Glutamatergic neuron (in vitro differentiated cells): ENCODE measurements around the gene PDPR. TPM values are rescaled to one million over a fixed set of nuclear protein-coding genes. Genes with fewer than 3 reads are reported as not detected.
"Not testable (repeated sequence)": the region's sequence is repeated elsewhere in the genome, so short reads cannot be mapped to it uniquely, and the experiment has no call there.

Experiments
- DNase-seq: peaks from one replicate; pipeline ENCODE4 v3.0.0; 2022
- H3K27ac Mint-ChIP-seq: one replicate; pipeline ENCODE4 v1.8.0; 2020; ENCODE audit warnings: mild to moderate bottlenecking, mixed read lengths, inconsistent platforms; ENCODE audit not compliant: unreplicated experiment
- H3K27me3 Mint-ChIP-seq: one replicate; pipeline ENCODE4 v1.8.0; 2020; ENCODE audit warnings: mild to moderate bottlenecking, moderate library complexity, mixed read lengths, inconsistent platforms; ENCODE audit not compliant: unreplicated experiment
- H3K36me3 Mint-ChIP-seq: one replicate; pipeline ENCODE4 v1.8.0; 2020; ENCODE audit warnings: mild to moderate bottlenecking, mixed read lengths, inconsistent platforms; ENCODE audit not compliant: unreplicated experiment
- H3K4me1 Mint-ChIP-seq: one replicate; pipeline ENCODE4 v1.8.0; 2020; ENCODE audit warnings: mild to moderate bottlenecking, low read depth, mixed read lengths, inconsistent platforms; ENCODE audit not compliant: unreplicated experiment
- H3K4me3 Mint-ChIP-seq: one replicate; pipeline ENCODE4 v1.8.0; 2020; ENCODE audit warnings: mild to moderate bottlenecking, mixed read lengths, inconsistent platforms; ENCODE audit not compliant: unreplicated experiment
- H3K9me3 Mint-ChIP-seq: one replicate; pipeline ENCODE4 v1.8.0; 2020; ENCODE audit warnings: mild to moderate bottlenecking, moderate library complexity, mixed read lengths, inconsistent platforms; ENCODE audit not compliant: unreplicated experiment
- total RNA-seq: library from RNA; stranded (reverse); fragmentation: NEBNext Ultra II Directional; extraction: Animal tissue kit (Norgen Biotek cat#: 25700); gene quantifications from one replicate; pipeline ENCODE4 v1.2.1, GENCODE V29; 2021; ENCODE audit not compliant: unreplicated experiment
- TF ChIP-seq, protein P1 (sequence below): fragments of 200-600 bp; sonication (generic); IDR thresholded peaks from one replicate; pipeline ENCODE4 v1.5.0; 2021; ENCODE audit not compliant: partially characterized antibody, unreplicated experiment

PDPR gene
- total RNA-seq, 1 donor from 2014 or later = 19.1 TPM

GRCh38 chr16:70152578-70153302 is 38.6 kb downstream of the PDPR start:
- Mint-ChIP-seq H3K27me3 (no peaks in the 10 kb centered on the region), H3K4me1 (no peaks in the 10 kb centered on the region), H3K36me3 (peaks cover 13% of the 10 kb centered on the region), H3K27ac (no peak overlapping the region), H3K4me3 (no peak overlapping the region), H3K9me3 (peaks cover 4% of the 10 kb centered on the region)
- DNase-seq = no peak
- TF ChIP-seq, protein P1, sequence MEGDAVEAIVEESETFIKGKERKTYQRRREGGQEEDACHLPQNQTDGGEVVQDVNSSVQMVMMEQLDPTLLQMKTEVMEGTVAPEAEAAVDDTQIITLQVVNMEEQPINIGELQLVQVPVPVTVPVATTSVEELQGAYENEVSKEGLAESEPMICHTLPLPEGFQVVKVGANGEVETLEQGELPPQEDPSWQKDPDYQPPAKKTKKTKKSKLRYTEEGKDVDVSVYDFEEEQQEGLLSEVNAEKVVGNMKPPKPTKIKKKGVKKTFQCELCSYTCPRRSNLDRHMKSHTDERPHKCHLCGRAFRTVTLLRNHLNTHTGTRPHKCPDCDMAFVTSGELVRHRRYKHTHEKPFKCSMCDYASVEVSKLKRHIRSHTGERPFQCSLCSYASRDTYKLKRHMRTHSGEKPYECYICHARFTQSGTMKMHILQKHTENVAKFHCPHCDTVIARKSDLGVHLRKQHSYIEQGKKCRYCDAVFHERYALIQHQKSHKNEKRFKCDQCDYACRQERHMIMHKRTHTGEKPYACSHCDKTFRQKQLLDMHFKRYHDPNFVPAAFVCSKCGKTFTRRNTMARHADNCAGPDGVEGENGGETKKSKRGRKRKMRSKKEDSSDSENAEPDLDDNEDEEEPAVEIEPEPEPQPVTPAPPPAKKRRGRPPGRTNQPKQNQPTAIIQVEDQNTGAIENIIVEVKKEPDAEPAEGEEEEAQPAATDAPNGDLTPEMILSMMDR = no peak

GRCh38 chr16:70154736-70155135 is 40.6 kb downstream of the PDPR start:
- not testable (repeated sequence) for DNase-seq, H3K4me3 Mint-ChIP-seq, H3K27me3 Mint-ChIP-seq, H3K27ac Mint-ChIP-seq, H3K9me3 Mint-ChIP-seq, H3K4me1 Mint-ChIP-seq
- peaks cover 13% of the 10 kb centered on the region for H3K36me3 Mint-ChIP-seq

GRCh38 chr16:70156207-70156978 is 42.3 kb downstream of the PDPR start:
- no peaks in the 10 kb centered on the region for H3K4me1 Mint-ChIP-seq
- no peak for DNase-seq
- no peak overlapping the region for H3K4me3 Mint-ChIP-seq
- H3K36me3 Mint-ChIP-seq = peaks cover 13% of the 10 kb centered on the region
- H3K27ac Mint-ChIP-seq = no peak overlapping the region
- no peaks in the 10 kb centered on the region for H3K27me3 Mint-ChIP-seq
- TF ChIP-seq, protein P1 = no peak
- peaks cover 1% of the 10 kb centered on the region for H3K9me3 Mint-ChIP-seq

- H3K9me3 Mint-ChIP-seq = peaks cover 2% of the 10 kb centered on the region
- H3K4me1 Mint-ChIP-seq = no peaks in the 10 kb centered on the region
- peaks cover 13% of the 10 kb centered on the region for H3K36me3 Mint-ChIP-seq
- no peak overlapping the region for H3K4me3 Mint-ChIP-seq
- TF ChIP-seq, protein P1 = no peak
- peaks cover 2% of the 10 kb centered on the region for H3K27me3 Mint-ChIP-seq
- H3K27ac Mint-ChIP-seq = no peak overlapping the region
- DNase-seq = no peak
Measured at GRCh38 chr16:70157105-70157476, 43.0 kb downstream of the PDPR start.

- DNase-seq = no peak
- H3K36me3 Mint-ChIP-seq = peaks cover 13% of the 10 kb centered on the region
- H3K4me1 Mint-ChIP-seq = peaks cover under 1% of the 10 kb centered on the region
- peaks cover 4% of the 10 kb centered on the region for H3K27me3 Mint-ChIP-seq
- TF ChIP-seq, protein P1 = no peak
- H3K27ac Mint-ChIP-seq = no peak overlapping the region
- peaks cover 4% of the 10 kb centered on the region for H3K9me3 Mint-ChIP-seq
- H3K4me3 Mint-ChIP-seq = no peak overlapping the region
Measured at GRCh38 chr16:70157477-70158260, 43.5 kb downstream of the PDPR start.
